ENCODE data around the gene MAP3K21.

MAP3K21 gene

GRCh38 chr1:233340031-233340555 is 12.6 kb downstream of the MAP3K21 start:
- no peak for DNase-seq (ENCODE audit: low spot score)
- H3K27ac ChIP-seq = no peak overlapping the region
- CTCF ChIA-PET = no interaction called here
- POLR2A ChIA-PET (ENCODE audit: low non-redundant PET) = no interaction called here
- TF ChIP-seq CTCF (conservative IDR thresholded peaks at IDR 0.05; ENCODE audit: low read depth) = no peak

GRCh38 chr1:233340966-233341516 is 13.5 kb downstream of the MAP3K21 start:
- ChIA-PET POLR2A (ENCODE audit: low non-redundant PET) (no interaction called here), CTCF (no interaction called here)

GRCh38 chr1:233342086-233342485 is 14.6 kb downstream of the MAP3K21 start:
- no peak for TF ChIP-seq CTCF (conservative IDR thresholded peaks at IDR 0.05; ENCODE audit: low read depth)
- no peak for DNase-seq (ENCODE audit: low spot score)
- POLR2A ChIA-PET (ENCODE audit: low non-redundant PET) = no interaction called here
- CTCF ChIA-PET = interaction anchor here (0.6 kb wide), 1 partner anchor 10 kb away, joined by 3 read pairs; no protein-coding TSS in a partner anchor
- H3K27ac ChIP-seq = no peak overlapping the region

More at GRCh38 chr1:233340966-233341516, 13.5 kb downstream of the MAP3K21 start:
- TF ChIP-seq CTCF (conservative IDR thresholded peaks at IDR 0.05; ENCODE audit: low read depth) = no peak
- no peak for DNase-seq (ENCODE audit: low spot score)
- H3K27ac ChIP-seq = no peak overlapping the region

GRCh38 chr1:233343262-233343661 is 15.7 kb downstream of the MAP3K21 start:
- ChIA-PET POLR2A (ENCODE audit: low non-redundant PET) (no interaction called here), CTCF (no interaction called here)
- no peak for TF ChIP-seq CTCF (conservative IDR thresholded peaks at IDR 0.05; ENCODE audit: low read depth)
- DNase-seq (ENCODE audit: low spot score) = no peak
- H3K27ac ChIP-seq = no peak overlapping the region

GRCh38 chr1:233347338-233347737 is 19.8 kb downstream of the MAP3K21 start:
- H3K27ac ChIP-seq = no peak overlapping the region
- no peak for TF ChIP-seq CTCF (conservative IDR thresholded peaks at IDR 0.05; ENCODE audit: low read depth)
- DNase-seq (ENCODE audit: low spot score) = no peak
- CTCF ChIA-PET = no interaction called here
- POLR2A ChIA-PET (ENCODE audit: low non-redundant PET) = no interaction called here

GRCh38 chr1:233349137-233349536 is 21.6 kb downstream of the MAP3K21 start:
- DNase-seq (ENCODE audit: low spot score) = no peak
- H3K27ac ChIP-seq = no peak overlapping the region
- TF ChIP-seq CTCF (conservative IDR thresholded peaks at IDR 0.05; ENCODE audit: low read depth) = no peak
- POLR2A ChIA-PET (ENCODE audit: low non-redundant PET) = interaction anchor here (0.7 kb wide), 1 partner anchor 37 kb away, joined by 3 read pairs; no protein-coding TSS in a partner anchor
- CTCF ChIA-PET = interaction anchor here (0.7 kb wide), 1 partner anchor 1029 kb away, joined by 3 read pairs; no protein-coding TSS in a partner anchor
